Fibroblast of lung (primary cell): ENCODE results near the gene TMED8. TPM values are rescaled to one million over a fixed set of nuclear protein-coding genes. Genes with fewer than 3 reads are reported as not detected.
A peak's percentile ranks its signal among the peaks of the same experiment; 100 is the strongest.

Experiments used
- DNase-seq, 2 donors: peaks; one replicate each; pipeline versions ENCODE4 v3.0.0 to v3.0.0-alpha.2; 2010; ENCODE audit warnings: low read depth in 2 of 2
- H2AFZ ChIP-seq: 2 replicates; pipeline ENCODE4 v1.5.1; 2012; ENCODE audit warnings: low read length, control low read depth, inconsistent platforms
- H3K27ac ChIP-seq: 2 replicates; pipeline ENCODE4 v1.5.1; 2011; ENCODE audit warnings: low read length, control low read depth; ENCODE audit not compliant: insufficient read depth
- H3K27me3 ChIP-seq: 2 replicates; pipeline ENCODE4 v1.5.1; 2011; ENCODE audit warnings: mild to moderate bottlenecking, low read length; ENCODE audit not compliant: control insufficient read depth, insufficient read depth
- H3K36me3 ChIP-seq: 2 replicates; pipeline ENCODE4 v1.5.1; 2011; ENCODE audit warnings: low read length; ENCODE audit not compliant: control insufficient read depth, insufficient read depth
- H3K4me1 ChIP-seq: 2 replicates; pipeline ENCODE4 v1.5.1; 2011; ENCODE audit warnings: low read length; ENCODE audit not compliant: control insufficient read depth, insufficient read depth; ENCODE audit errors: extremely low read depth
- H3K4me2 ChIP-seq: 2 replicates; pipeline ENCODE4 v1.5.1; 2011; ENCODE audit warnings: low read length, control low read depth; ENCODE audit not compliant: insufficient read depth; ENCODE audit errors: extremely low read depth
- H3K4me3 ChIP-seq, 4 experiments: fragments of 200-600 bp in 1 of 4; sonication (generic) in 1 of 4; replicated peaks in 1 of 4; 2 replicates each; pipeline ENCODE4 v1.5.1; 2011 to 2016; ENCODE audit warnings: low read length in 4 of 4, low read depth in 3 of 4, mild to moderate bottlenecking in 3 of 4, control low read depth in 2 of 4, inconsistent platforms in 1 of 4, mixed read lengths in 1 of 4; ENCODE audit not compliant: insufficient read depth in 1 of 4; ENCODE audit errors: control extremely low read depth in 1 of 4
- H3K79me2 ChIP-seq: 2 replicates; pipeline ENCODE4 v1.5.1; 2012; ENCODE audit warnings: mild to moderate bottlenecking, low read length, inconsistent platforms; ENCODE audit not compliant: control insufficient read depth, insufficient read depth
- H3K9ac ChIP-seq: 2 replicates; pipeline ENCODE4 v1.5.1; 2011; ENCODE audit warnings: mild to moderate bottlenecking, low read length, control low read depth; ENCODE audit not compliant: insufficient read depth
- H3K9me3 ChIP-seq: 2 replicates; pipeline ENCODE4 v1.5.1; 2012; ENCODE audit warnings: low read depth, low read length; ENCODE audit not compliant: control insufficient read depth, insufficient read depth
- H4K20me1 ChIP-seq: 2 replicates; pipeline ENCODE4 v1.5.1; 2011; ENCODE audit warnings: low read length; ENCODE audit not compliant: control insufficient read depth, insufficient read depth; ENCODE audit errors: extremely low read depth
- EZH2 ChIP-seq: IDR thresholded peaks from 2 replicates; pipeline ENCODE4 v1.5.1; 2012; ENCODE audit warnings: low read length, control low read depth, mild to moderate bottlenecking; ENCODE audit errors: missing control alignments
- polyA plus RNA-seq, 2 donors: library from polyadenylated mRNA; depleted of rRNA in 1 of 2; stranded (reverse) in 1 of 2; unstranded in 1 of 2; fragments of >200 nt; gene quantifications; 2 replicates each; pipeline ENCODE4 v1.2.1, GENCODE V29; 2011 to 2012; ENCODE audit warnings: missing spikeins in 1 of 2
- total RNA-seq: library from RNA; depleted of rRNA; stranded (reverse); fragments of >200 nt; gene quantifications from 2 replicates; pipeline ENCODE4 v1.2.1, GENCODE V29; 2014
- TF ChIP-seq, protein P1 (sequence below), 2 donors: IDR thresholded peaks in 1 of 2; conservative IDR thresholded peaks in 1 of 2; 1 replicate in 1 of 2; 2 replicates in 1 of 2; pipeline ENCODE4 v1.5.1; 2011 to 2012; ENCODE audit warnings: low read length in 2 of 2, control low read depth in 1 of 2, inconsistent platforms in 1 of 2, low read depth in 1 of 2, mild to moderate bottlenecking in 1 of 2

The TMED8 gene
- total and polyA plus RNA-seq, 2 donors (not counting 1 experiment from before 2014, with no cell fraction given): 7.0 to 7.4 TPM

DNA sequence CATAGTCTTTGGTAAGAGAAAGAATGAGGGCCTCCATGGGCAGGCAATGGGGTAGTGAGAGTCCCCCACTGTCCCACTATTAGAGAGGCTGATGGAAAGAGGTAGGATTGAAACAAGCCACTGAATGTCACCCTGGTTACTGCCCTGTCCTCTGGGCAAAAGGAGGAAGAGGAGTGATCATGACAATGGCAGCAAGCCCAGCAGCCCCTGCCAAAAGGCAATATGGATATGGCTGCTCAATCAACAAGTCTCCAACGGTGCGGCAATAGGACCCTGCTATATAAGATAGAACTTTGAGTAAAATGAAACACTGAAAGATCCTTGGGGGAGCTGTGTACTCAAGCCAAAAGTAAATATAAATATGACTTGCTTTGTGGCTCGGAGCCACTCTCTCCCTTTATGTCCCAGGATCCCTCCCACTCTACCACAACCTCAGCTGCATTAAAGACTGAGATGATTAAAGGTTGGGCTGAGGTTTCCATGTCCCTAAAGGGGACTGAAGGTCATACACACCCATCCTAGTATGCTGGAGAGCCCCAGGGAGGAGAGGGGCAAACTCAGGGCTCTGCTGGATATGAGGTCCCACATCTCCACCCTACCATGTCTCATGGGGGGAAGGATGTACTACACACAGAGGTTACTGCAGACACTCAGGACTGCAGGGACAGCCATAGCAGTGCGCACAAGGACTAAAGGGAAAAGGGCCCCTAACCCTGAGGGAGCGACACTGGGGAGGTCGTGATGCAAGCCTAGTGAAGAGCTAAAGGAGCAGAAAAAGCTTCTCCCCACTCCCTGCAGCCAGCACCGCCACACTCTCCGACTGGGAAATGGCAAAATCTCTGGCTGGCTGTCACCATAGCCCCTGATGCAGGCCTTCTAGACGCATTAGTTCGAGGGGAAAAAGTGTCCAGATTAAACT lies 62.1 kb downstream of the TMED8 start:
- TF ChIP-seq, protein P1, sequence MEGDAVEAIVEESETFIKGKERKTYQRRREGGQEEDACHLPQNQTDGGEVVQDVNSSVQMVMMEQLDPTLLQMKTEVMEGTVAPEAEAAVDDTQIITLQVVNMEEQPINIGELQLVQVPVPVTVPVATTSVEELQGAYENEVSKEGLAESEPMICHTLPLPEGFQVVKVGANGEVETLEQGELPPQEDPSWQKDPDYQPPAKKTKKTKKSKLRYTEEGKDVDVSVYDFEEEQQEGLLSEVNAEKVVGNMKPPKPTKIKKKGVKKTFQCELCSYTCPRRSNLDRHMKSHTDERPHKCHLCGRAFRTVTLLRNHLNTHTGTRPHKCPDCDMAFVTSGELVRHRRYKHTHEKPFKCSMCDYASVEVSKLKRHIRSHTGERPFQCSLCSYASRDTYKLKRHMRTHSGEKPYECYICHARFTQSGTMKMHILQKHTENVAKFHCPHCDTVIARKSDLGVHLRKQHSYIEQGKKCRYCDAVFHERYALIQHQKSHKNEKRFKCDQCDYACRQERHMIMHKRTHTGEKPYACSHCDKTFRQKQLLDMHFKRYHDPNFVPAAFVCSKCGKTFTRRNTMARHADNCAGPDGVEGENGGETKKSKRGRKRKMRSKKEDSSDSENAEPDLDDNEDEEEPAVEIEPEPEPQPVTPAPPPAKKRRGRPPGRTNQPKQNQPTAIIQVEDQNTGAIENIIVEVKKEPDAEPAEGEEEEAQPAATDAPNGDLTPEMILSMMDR (conservative IDR thresholded peaks at IDR 0.05 in 1 of 2, IDR thresholded peaks at IDR 0.05 in 1 of 2; ENCODE audit: low read depth in 1 of 2, low read length in 2 of 2): no peak
- H3K27ac ChIP-seq: no peak overlapping the region
- no peak overlapping the region for H2AFZ ChIP-seq
- H4K20me1 ChIP-seq: no peaks in the 10 kb centered on the region
- no peak overlapping the region for H3K9ac ChIP-seq
- H3K9me3 ChIP-seq: no peaks in the 10 kb centered on the region
- H3K36me3 ChIP-seq: no peaks in the 10 kb centered on the region
- DNase-seq: no peak
- H3K4me1 ChIP-seq: peaks cover 5% of the 10 kb centered on the region
- no peak overlapping the region for H3K4me3 ChIP-seq
- no peak overlapping the region for H3K4me2 ChIP-seq
- H3K27me3 ChIP-seq: no peaks in the 10 kb centered on the region
- peaks cover 4% of the 10 kb centered on the region for H3K79me2 ChIP-seq

DNA sequence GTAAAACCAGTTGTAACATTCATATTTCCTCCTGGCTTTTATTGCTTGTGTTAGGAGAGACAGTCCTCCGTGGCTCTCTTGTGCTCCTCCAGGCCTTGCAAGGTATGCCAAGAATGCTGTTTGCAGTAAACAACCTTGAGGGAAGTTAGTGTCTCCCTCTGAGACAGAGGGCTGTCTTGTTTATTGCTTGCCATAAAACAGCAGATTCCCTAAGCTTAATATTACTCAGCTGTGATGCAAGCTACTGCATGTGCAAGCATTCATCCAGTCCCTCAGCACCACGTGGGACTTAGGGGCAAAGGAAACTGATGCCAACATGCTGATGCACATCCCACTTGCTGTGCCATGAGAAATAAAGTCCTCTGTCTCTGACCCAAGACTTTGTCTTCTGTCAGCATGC lies 62.9 kb downstream of the TMED8 start:
- Histone ChIP-seq H3K4me3 (no peak overlapping the region), H3K4me1 (peaks cover 5% of the 10 kb centered on the region), H3K27ac (no peak overlapping the region), H3K27me3 (no peaks in the 10 kb centered on the region), H4K20me1 (no peaks in the 10 kb centered on the region), H3K36me3 (no peaks in the 10 kb centered on the region), H3K79me2 (no peaks in the 10 kb centered on the region), H2AFZ (no peak overlapping the region), H3K4me2 (no peak overlapping the region), H3K9me3 (no peaks in the 10 kb centered on the region), H3K9ac (no peak overlapping the region)
- peak; percentile 57 to 71 for DNase-seq
- TF ChIP-seq, protein P1 (conservative IDR thresholded peaks at IDR 0.05 in 1 of 2, IDR thresholded peaks at IDR 0.05 in 1 of 2; ENCODE audit: low read depth in 1 of 2, low read length in 2 of 2): no peak
- no peak for TF ChIP-seq EZH2

DNA sequence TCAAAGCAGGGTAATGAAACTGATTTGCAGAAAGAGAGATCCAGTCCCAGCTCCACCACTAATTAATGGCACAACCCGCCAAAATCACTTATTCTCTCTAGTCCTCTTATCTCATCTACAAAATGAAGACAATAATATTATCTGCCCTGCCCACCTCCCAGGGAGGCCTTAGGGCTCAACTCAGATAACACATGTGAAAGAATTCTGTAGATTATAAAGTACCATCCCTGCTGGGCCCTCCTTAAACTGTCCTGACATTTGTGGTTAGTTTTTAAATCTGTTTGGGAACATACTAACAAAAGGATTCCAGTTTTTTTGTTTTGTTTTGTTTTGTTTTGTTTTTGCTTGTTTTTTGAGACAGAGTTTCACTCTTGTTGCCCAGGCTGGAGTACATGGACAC lies 63.5 kb downstream of the TMED8 start:
- Histone ChIP-seq H3K36me3 (no peaks in the 10 kb centered on the region), H3K9me3 (no peaks in the 10 kb centered on the region), H3K4me3 (no peak overlapping the region), H3K79me2 (no peaks in the 10 kb centered on the region), H3K27me3 (no peaks in the 10 kb centered on the region), H4K20me1 (no peaks in the 10 kb centered on the region), H2AFZ (no peak overlapping the region), H3K4me2 (no peak overlapping the region), H3K27ac (no peak overlapping the region), H3K9ac (no peak overlapping the region), H3K4me1 (peaks cover 5% of the 10 kb centered on the region)
- no peak for TF ChIP-seq EZH2
- TF ChIP-seq, protein P1 (conservative IDR thresholded peaks at IDR 0.05 in 1 of 2, IDR thresholded peaks at IDR 0.05 in 1 of 2; ENCODE audit: low read depth in 1 of 2, low read length in 2 of 2): no peak
- DNase-seq: no peak
